Parietal lobe (tissue), 2 donors: ENCODE results near the gene RCN2. TPM values are rescaled to one million over a fixed set of nuclear protein-coding genes. Genes with fewer than 3 reads are reported as not detected.

Experiments used
- small RNA-seq: library from RNA; depleted of rRNA; stranded (forward); fragments of <200 nt; gene quantifications from one replicate; pipeline ENCODE3, GENCODE V24; 2014; ENCODE audit warnings: low replicate concordance
- total RNA-seq: library from RNA; depleted of rRNA; stranded (reverse); fragments of >200 nt; gene quantifications from one replicate; pipeline ENCODE4 v1.2.3, GENCODE V29; 2014

RCN2 gene, protein sequence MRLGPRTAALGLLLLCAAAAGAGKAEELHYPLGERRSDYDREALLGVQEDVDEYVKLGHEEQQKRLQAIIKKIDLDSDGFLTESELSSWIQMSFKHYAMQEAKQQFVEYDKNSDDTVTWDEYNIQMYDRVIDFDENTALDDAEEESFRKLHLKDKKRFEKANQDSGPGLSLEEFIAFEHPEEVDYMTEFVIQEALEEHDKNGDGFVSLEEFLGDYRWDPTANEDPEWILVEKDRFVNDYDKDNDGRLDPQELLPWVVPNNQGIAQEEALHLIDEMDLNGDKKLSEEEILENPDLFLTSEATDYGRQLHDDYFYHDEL
- 72.0 TPM for total RNA-seq

DNA sequence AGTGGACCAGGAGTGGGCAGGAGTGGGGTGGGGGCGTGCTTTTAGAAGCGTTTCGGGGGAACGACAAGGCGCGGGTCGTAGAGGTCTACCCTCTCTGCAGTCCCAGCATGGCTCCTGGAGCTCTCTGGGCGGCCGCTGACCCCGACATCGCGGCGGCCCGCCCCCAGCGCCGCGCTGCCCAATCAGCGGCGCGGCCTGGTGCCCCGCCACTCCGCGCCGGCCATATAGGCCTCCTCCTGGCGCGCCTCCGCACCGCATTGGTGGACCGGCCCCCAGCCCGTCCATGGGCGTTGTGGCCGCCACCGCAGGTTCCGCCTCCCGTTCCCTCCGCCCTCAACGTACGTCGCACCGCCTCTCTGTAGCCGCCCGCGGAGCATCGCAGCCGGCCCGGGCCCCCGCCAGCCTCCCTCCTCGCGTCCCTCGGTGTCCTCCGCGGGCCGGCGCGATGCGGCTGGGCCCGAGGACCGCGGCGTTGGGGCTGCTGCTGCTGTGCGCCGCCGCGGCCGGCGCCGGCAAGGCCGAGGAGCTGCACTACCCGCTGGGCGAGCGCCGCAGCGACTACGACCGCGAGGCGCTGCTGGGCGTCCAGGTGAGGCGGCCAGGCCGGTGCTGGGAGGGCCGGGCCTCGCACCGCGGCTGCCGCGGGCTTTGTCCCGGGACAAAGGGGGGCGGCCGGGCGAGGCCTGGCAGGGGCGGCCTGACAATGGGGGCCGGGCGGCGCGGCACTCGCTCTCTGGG is at the start of gene RCN2:
Gene RCN2 (plus strand): TSS at position 353 of the 738 bp plus-strand sequence. CDS start 93 bp downstream, at position 446.

DNA sequence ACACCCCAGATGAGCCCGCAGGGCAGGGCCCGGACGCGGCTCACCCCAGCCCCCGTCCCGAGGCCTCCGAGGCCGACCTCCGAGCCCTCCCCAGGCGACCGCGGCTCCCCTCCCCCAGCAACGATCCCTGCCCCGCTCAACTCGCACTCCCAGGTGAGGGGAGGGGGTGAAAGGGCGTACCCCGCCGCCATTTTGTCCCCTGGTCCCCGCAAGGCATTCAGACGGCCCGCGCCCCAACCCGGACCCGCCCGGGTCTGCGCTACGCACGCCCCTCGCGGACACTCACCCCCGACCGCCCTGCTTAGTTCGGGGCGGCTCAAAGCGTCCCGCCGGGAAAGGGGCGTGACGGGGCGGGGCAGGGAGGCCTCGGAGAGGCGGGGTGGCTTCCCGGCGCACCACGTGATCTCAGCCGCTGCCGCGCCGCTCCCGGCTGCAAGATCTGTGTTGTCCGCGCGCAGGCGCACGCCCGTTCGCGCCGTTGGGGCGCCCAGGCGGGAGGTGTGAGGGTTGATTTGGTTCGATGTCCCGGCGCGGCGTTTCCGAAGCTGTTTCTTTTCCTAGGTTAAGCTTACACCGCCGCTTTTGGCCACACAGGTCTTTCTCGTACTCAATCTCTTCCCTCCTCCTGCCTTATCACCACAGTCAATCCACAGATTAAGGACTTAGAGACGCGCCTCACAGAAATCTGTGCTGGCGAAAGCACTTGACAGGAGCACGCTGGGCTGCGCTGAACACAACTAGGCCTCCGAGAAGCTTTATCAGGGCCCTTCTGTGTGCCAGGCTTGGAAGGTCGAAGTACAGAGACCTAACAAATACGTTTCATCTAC is 26.3 kb upstream of the RCN2 start, which contains the start of gene SCAPER:
Gene SCAPER (minus strand): TSS at position 328 of the 827 bp plus-strand sequence. CDS start 21,523 bp downstream, outside the sequence.

DNA sequence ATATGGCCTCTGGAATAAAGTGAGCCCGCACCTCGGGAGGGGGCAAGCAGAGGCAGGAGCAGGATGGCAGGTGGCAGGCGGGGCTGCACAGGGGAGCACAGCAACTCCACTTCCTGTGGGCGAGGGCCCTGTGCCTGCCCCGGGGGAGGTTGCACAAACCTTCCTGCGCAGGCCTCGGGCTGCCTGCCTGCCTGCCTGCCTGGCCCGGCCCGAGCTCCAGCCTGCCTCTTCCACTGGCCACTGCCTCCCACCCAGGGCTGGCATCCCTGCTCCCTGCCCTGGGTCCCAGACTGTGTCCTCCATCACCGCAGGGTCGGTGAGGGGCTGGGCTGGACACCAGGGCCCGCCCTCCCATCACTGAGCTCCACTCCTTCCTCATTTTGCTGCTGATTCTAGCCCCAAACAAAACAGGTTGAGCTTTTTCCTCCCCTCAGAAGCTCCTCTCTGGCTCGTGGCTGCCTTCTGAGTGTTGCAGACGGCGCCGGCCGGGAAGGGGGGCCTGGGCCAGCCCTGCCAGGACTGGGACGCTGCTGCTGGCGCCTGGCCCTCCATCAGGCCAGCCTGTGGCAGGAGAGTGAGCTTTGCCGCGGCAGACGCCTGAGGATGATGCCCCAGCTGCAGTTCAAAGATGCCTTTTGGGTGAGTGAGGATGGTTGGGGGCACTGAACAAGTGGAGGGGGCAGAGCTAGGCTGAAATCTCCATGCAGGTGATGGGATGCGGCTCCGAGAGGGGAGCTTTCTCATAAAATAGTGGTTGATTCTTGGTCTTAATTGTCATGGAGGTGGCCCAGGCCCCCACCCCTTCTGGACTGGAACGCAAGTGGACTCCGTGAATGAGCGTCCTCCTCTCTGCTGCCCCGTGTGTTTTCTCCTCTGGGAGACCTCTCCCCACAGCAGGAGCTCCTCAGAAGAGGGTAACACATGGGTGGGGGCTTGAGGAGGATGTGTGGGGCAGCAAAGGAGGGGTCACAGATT is 63.7 kb downstream of the RCN2 start, which contains the start of gene PSTPIP1:
Gene PSTPIP1 (plus strand): TSS at position 156 of the 975 bp plus-strand sequence. CDS start 448 bp downstream, at position 604.

Small RNA genes within 50 kb of the gene (small RNA-seq; reads per million reads assigned to genes)
- not detected for gene RN7SL278P

Other genes with a start within 250 kb of the RCN2 start
- 97.0 TPM for gene SCAPER, start 26.4 kb upstream of the RCN2 start, total RNA-seq
- gene PSTPIP1, start 63.4 kb downstream of the RCN2 start, total RNA-seq = not detected
- gene TSPAN3, start 139.4 kb downstream of the RCN2 start, total RNA-seq = 220 TPM